ENCODE results near the gene SF3B6. TPM values are rescaled to one million over a fixed set of nuclear protein-coding genes. Genes with fewer than 3 reads are reported as not detected.
A peak's percentile ranks its signal among the peaks of the same experiment; 100 is the strongest.

SF3B6 gene
- total RNA-seq, 1 experiment from 2014 or later, result 117 TPM

DNA sequence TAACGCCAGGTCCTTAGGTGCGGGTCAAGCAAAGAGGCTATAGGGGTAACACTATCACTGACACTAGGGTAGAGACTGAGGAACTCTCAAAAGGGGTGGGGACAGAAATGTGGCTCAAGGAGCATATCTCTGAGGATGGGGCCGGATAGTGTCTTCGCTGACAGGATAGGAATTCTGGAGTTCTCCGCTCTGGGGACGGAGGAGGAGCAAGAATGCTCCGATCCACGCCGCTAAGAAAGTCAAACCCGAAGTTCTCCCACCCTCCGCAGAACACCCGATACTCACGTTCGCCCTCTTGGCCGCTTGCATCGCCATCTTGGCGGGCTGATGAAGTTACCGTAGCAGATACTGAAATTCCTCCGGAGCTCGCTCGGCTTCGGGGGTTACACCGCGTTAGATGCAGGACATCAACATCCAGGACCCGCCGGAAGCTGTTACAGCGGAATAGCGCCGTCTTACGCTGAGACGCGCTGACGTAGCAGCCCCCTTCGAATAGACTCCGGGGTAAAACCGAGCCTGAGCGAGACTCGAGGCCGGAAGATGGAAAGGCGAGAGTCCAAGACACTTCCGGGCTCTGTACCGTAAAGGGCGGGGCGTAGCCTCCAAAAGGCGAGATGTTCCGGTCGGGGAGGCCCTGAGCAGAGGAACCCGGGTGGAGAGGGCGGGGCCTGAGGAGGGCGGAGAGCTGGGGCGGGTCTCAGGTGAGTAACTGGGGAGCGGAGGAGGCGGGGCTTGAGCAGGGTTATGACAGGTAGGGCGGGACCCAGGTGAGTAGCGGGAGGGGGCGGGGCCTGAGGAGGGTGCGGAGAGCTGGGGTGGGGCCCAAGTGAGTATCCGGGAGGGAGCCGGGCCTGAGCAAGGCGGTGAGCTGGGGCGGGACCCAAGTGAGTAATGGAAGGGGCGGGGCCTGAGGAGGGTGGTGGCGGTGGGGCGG lies at the start of gene SF3B6 (continued):
- TF ChIP-seq ZNF532 (CRISPR knock-in tag; IDR thresholded peaks at IDR 0.05; ENCODE audit: borderline replicate concordance) (no peak), MXD4 (CRISPR knock-in tag; IDR thresholded peaks at IDR 0.05; ENCODE audit: borderline replicate concordance) (no peak), ZNF317 (CRISPR knock-in tag; IDR thresholded peaks at IDR 0.05; ENCODE audit: borderline replicate concordance, low read depth) (no peak), KAT7 (CRISPR knock-in tag; IDR thresholded peaks at IDR 0.05; ENCODE audit: borderline replicate concordance) (no peak; the same call in 1 of the 2 replicates), MAX (CRISPR knock-in tag; IDR thresholded peaks at IDR 0.05) (peak; percentile 81), E2F1 (CRISPR knock-in tag; IDR thresholded peaks at IDR 0.05) (no peak), ZNF219 (CRISPR knock-in tag; IDR thresholded peaks at IDR 0.05; ENCODE audit: borderline replicate concordance) (no peak), E2F4 (CRISPR knock-in tag; IDR thresholded peaks at IDR 0.05; ENCODE audit: borderline replicate concordance, low read depth) (no peak), FOXK1 (CRISPR knock-in tag; IDR thresholded peaks at IDR 0.05) (peak; percentile 100), USF1 (CRISPR knock-in tag; IDR thresholded peaks at IDR 0.05) (peak; percentile 11; the same call in 1 of the 2 replicates), USF2 (CRISPR knock-in tag; IDR thresholded peaks at IDR 0.05) (no peak), FOXJ3 (CRISPR knock-in tag; IDR thresholded peaks at IDR 0.05; ENCODE audit: borderline replicate concordance) (no peak), GRHL2 (CRISPR knock-in tag; IDR thresholded peaks at IDR 0.05; ENCODE audit: insufficient replicate concordance, severe bottlenecking) (no peak), ZBTB43 (CRISPR knock-in tag; IDR thresholded peaks at IDR 0.05) (0 out of 2 replicates have a peak, but pooled peaks have one; percentile 18), SOX15 (CRISPR knock-in tag; IDR thresholded peaks at IDR 0.05) (no peak)
- TF ChIP-seq, protein P1, sequence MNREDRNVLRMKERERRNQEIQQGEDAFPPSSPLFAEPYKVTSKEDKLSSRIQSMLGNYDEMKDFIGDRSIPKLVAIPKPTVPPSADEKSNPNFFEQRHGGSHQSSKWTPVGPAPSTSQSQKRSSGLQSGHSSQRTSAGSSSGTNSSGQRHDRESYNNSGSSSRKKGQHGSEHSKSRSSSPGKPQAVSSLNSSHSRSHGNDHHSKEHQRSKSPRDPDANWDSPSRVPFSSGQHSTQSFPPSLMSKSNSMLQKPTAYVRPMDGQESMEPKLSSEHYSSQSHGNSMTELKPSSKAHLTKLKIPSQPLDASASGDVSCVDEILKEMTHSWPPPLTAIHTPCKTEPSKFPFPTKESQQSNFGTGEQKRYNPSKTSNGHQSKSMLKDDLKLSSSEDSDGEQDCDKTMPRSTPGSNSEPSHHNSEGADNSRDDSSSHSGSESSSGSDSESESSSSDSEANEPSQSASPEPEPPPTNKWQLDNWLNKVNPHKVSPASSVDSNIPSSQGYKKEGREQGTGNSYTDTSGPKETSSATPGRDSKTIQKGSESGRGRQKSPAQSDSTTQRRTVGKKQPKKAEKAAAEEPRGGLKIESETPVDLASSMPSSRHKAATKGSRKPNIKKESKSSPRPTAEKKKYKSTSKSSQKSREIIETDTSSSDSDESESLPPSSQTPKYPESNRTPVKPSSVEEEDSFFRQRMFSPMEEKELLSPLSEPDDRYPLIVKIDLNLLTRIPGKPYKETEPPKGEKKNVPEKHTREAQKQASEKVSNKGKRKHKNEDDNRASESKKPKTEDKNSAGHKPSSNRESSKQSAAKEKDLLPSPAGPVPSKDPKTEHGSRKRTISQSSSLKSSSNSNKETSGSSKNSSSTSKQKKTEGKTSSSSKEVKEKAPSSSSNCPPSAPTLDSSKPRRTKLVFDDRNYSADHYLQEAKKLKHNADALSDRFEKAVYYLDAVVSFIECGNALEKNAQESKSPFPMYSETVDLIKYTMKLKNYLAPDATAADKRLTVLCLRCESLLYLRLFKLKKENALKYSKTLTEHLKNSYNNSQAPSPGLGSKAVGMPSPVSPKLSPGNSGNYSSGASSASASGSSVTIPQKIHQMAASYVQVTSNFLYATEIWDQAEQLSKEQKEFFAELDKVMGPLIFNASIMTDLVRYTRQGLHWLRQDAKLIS (CRISPR knock-in tag; IDR thresholded peaks at IDR 0.05; ENCODE audit: borderline replicate concordance), result peak; percentile 92
- TF ChIP-seq, protein P2, sequence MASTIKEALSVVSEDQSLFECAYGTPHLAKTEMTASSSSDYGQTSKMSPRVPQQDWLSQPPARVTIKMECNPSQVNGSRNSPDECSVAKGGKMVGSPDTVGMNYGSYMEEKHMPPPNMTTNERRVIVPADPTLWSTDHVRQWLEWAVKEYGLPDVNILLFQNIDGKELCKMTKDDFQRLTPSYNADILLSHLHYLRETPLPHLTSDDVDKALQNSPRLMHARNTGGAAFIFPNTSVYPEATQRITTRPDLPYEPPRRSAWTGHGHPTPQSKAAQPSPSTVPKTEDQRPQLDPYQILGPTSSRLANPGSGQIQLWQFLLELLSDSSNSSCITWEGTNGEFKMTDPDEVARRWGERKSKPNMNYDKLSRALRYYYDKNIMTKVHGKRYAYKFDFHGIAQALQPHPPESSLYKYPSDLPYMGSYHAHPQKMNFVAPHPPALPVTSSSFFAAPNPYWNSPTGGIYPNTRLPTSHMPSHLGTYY (CRISPR knock-in tag; IDR thresholded peaks at IDR 0.05), result 0 out of 2 replicates have a peak, but pooled peaks have one; percentile 34
- TF ChIP-seq, protein P3, sequence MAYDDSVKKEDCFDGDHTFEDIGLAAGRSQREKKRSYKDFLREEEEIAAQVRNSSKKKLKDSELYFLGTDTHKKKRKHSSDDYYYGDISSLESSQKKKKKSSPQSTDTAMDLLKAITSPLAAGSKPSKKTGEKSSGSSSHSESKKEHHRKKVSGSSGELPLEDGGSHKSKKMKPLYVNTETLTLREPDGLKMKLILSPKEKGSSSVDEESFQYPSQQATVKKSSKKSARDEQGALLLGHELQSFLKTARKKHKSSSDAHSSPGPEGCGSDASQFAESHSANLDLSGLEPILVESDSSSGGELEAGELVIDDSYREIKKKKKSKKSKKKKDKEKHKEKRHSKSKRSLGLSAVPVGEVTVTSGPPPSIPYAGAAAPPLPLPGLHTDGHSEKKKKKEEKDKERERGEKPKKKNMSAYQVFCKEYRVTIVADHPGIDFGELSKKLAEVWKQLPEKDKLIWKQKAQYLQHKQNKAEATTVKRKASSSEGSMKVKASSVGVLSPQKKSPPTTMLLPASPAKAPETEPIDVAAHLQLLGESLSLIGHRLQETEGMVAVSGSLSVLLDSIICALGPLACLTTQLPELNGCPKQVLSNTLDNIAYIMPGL (CRISPR knock-in tag; IDR thresholded peaks at IDR 0.05), result peak; percentile 92

All from WTC11 (cell line).